ENCODE results near the gene BORCS6. TPM values are rescaled to one million over a fixed set of nuclear protein-coding genes. Genes with fewer than 3 reads are reported as not detected.

Gene BORCS6
- total and polyA plus RNA-seq, 9 of the 15 experiments (the other 6 are each of a cell fraction or from before 2014, with no cell fraction given), result 0.01 to 7.4 (median 2.3) TPM

- TF ChIP-seq ZNF695 (CRISPR knock-in tag; IDR thresholded peaks at IDR 0.05), result no peak
- TF ChIP-seq TFE3 (CRISPR knock-in tag; IDR thresholded peaks at IDR 0.05), result no peak
- TF ChIP-seq ZBTB9 (CRISPR knock-in tag; IDR thresholded peaks at IDR 0.05), result no peak
- peak; percentile 27; the same call in 1 of the 2 replicates for TF ChIP-seq CBFA2T3 (IDR thresholded peaks at IDR 0.05)
- TF ChIP-seq KDM1A (IDR thresholded peaks at IDR 0.05), result peak; percentile 35 to 56; a peak in 1 of 4 replicates
- TF ChIP-seq ARID4B (CRISPR knock-in tag; IDR thresholded peaks at IDR 0.05), result no peak
- 0 out of 2 replicates have a peak, but pooled peaks have one; percentile 18 for TF ChIP-seq FOXM1 (IDR thresholded peaks at IDR 0.05; ENCODE audit: low read depth)
- no peak for TF ChIP-seq FOXM1 (CRISPR knock-in tag; IDR thresholded peaks at IDR 0.05; ENCODE audit: low read depth)
- peak; percentile 63; the same call in 1 of the 2 replicates for TF ChIP-seq SMARCA5 (IDR thresholded peaks at IDR 0.05)
- TF ChIP-seq ZFPM2 (CRISPR knock-in tag; IDR thresholded peaks at IDR 0.05), result no peak
- TF ChIP-seq RBM15 (IDR thresholded peaks at IDR 0.05; ENCODE audit: insufficient read depth, low read length), result no peak
Observed at GRCh38 chr17:8212312-8213180, 22.6 kb upstream of the BORCS6 start (continued).
